Ectodermal cell (in vitro differentiated cells): ENCODE data around the gene LIMCH1.

Experiments
- H3K27ac ChIP-seq: 2 replicates; pipeline ENCODE4 v1.7.0; 2013; ENCODE audit warnings: mild to moderate bottlenecking, low read depth, low read length; ENCODE audit not compliant: insufficient read depth, poor library complexity, severe bottlenecking
- H3K27me3 ChIP-seq: 2 replicates; pipeline ENCODE4 v1.7.0; 2013; ENCODE audit warnings: mild to moderate bottlenecking, low read length; ENCODE audit not compliant: insufficient read depth, control insufficient read depth, poor library complexity, severe bottlenecking
- H3K36me3 ChIP-seq: one replicate; pipeline ENCODE4 v1.7.0; 2013; ENCODE audit warnings: low read length; ENCODE audit not compliant: control insufficient read depth, insufficient read depth
- H3K4me1 ChIP-seq: one replicate; pipeline ENCODE4 v1.7.0; 2013; ENCODE audit warnings: low read length; ENCODE audit not compliant: control insufficient read depth, insufficient read depth
- H3K4me3 ChIP-seq: 2 replicates; pipeline ENCODE4 v1.7.0; 2013; ENCODE audit warnings: low read depth, low read length, control low read depth; ENCODE audit not compliant: insufficient read depth
- H3K9me3 ChIP-seq: 2 replicates; pipeline ENCODE4 v1.7.0; 2013; ENCODE audit warnings: mild to moderate bottlenecking, low read length, moderate library complexity; ENCODE audit not compliant: control insufficient read depth
- WGBS, 2 experiments: methylation state at CpG; one replicate each; pipeline ENCODE4 v1.1.7; 2013; ENCODE audit warnings: missing lambda C conversion rate in 2 of 2; 5-methylcytosine and 5-hydroxymethylcytosine counted together

LIMCH1 gene

DNA sequence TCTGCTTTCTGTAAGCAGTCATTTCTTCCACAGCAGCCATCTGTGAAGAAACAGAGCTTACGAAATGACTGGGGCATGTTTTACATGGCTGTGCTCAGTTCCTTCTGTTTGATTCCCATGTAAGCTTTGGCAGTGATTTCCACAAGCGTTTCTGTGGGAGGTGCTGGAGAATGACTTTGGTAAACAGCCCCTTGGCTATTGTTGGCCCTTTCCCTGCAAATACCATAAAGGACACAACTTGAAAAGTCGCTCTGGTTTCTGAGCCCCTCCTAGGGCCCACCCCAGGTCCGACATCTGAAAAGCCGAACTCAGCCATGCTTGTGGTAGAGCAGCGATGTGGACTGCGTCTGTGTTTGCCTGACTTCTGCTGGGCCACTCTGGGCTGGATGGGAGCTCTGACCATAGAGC lies 3.7 kb downstream of the LIMCH1 start:
- Histone ChIP-seq H3K4me1 (no peaks in the 10 kb centered on the region), H3K9me3 (no peaks in the 10 kb centered on the region), H3K4me3 (no peak overlapping the region), H3K27me3 (no peaks in the 10 kb centered on the region), H3K36me3 (no peaks in the 10 kb centered on the region), H3K27ac (no peak overlapping the region)
- WGBS, 2 experiments, result 88 to 90% methylated on average over 7 of the region's 7 CpGs

DNA sequence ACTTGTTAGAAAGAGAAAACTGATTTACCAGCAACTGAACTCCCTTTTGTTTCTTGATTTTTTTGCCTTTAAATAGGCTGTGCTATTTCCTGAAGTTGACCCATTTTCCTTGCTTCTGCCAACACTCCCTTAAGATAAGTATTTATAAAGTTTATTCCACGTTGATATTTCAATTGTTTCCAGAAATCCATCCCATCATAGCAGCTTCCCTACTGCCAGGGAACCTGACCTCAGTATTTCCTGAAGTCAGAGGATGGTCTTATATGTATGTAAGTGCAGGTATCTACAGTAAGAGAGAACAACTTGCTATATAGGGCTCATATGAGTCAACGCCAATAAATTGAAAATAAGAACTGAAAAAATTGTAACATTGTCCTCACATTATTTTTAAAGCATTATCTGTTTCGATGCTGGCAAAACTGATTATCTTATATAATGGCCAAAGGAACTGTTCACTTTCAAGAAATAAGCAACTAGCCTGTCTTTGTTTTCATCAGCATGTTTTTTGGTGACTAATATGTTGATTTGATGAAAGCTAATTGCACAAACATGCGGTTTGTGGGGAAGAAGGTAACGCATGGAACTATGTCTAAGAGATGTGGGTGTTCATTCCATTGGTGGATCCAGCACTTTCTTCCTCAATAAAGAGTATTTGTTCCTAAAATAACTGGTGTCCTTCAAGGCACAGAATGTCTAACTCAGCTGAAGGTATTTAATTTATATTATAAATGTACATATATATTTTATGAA lies 4.7 kb downstream of the LIMCH1 start:
- Histone ChIP-seq H3K27ac (no peak overlapping the region), H3K27me3 (no peaks in the 10 kb centered on the region), H3K4me1 (no peaks in the 10 kb centered on the region), H3K9me3 (no peaks in the 10 kb centered on the region), H3K4me3 (no peak overlapping the region), H3K36me3 (no peaks in the 10 kb centered on the region)
- WGBS, 2 experiments, result 93 to 96% methylated on average over 4 to 5 of the region's 5 CpGs

DNA sequence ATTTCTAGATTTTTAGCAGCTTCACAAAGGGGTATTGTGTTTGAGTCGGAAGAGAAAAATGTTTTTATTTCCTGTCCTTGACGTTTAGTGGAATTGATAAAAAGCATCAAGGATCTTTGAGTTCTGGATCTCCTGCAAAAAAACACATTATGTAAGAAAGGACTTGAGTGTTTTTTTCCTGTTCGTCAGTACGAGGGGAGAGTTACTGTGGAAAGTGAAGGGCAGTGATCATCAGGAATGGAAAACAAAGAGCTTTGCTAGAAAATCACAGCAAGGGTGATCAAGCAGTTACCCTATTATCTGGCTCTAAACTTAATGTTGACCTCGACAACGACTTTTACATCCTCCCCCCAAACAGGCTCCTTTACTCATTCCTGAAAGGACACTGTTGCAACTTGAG lies 7.3 kb downstream of the LIMCH1 start:
- Histone ChIP-seq H3K27ac (no peak overlapping the region), H3K4me3 (no peak overlapping the region), H3K9me3 (no peaks in the 10 kb centered on the region), H3K27me3 (no peaks in the 10 kb centered on the region), H3K4me1 (no peaks in the 10 kb centered on the region), H3K36me3 (no peaks in the 10 kb centered on the region)
- WGBS, 2 experiments, result 84 to 86% methylated on average over 6 of the region's 6 CpGs

DNA sequence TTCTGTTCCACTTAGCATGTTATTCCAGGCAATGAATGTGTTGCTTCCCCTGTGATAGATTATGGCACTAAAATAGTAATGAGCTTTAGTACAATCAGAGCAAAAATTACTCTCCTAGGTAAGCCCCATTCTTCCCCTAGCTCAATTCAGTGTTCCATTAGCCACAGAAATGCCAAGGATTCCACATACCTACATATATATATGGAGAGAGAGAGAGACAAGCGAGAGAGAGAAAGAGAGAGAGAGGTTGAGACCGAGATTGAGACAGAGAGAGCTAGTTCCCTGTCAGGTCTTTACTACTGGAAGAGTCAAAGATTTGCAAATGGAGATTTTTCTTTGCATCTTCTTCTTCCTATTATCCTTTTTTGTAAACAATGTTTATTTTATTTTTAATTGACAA lies 8.7 kb downstream of the LIMCH1 start:
- Histone ChIP-seq H3K4me1 (no peaks in the 10 kb centered on the region), H3K4me3 (no peak overlapping the region), H3K9me3 (no peaks in the 10 kb centered on the region), H3K27me3 (no peaks in the 10 kb centered on the region), H3K27ac (no peak overlapping the region), H3K36me3 (no peaks in the 10 kb centered on the region)
- 67% methylated on average over 1 of the region's 2 CpGs; no CpG with 5 or more reads in 1 of the 2 experiments for WGBS, 2 experiments

DNA sequence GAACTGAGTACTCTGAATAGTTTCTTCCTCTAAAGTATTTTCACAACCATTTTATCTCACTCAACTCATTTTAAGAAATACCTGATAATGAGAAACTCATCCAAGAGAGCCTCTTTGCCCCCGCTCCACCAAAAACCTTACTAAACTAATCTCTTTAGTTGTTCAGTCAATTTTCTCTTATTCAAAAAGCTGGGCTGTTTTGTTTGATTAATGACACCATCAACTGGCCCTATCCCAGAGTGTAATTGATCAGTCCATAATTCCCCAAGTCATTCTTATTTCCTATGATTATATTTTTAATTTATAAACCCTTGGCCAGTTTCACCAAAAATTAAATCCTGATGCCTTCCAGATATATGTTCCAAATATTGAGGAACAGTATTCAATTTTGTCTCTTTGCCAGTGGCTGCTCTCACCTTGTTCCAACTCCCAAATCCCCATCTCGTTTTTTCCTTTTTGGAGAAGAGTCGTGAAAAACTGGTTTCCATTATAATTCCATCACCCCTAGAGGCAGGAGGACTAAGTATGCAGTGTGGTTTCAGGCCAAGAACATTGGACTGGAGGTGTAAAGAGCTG lies 10.4 kb downstream of the LIMCH1 start:
- 88 to 94% methylated on average over 3 of the region's 3 CpGs for WGBS, 2 experiments
- Histone ChIP-seq H3K27ac (no peak overlapping the region), H3K27me3 (no peaks in the 10 kb centered on the region), H3K9me3 (no peaks in the 10 kb centered on the region), H3K36me3 (no peaks in the 10 kb centered on the region), H3K4me1 (no peaks in the 10 kb centered on the region), H3K4me3 (no peak overlapping the region)

DNA sequence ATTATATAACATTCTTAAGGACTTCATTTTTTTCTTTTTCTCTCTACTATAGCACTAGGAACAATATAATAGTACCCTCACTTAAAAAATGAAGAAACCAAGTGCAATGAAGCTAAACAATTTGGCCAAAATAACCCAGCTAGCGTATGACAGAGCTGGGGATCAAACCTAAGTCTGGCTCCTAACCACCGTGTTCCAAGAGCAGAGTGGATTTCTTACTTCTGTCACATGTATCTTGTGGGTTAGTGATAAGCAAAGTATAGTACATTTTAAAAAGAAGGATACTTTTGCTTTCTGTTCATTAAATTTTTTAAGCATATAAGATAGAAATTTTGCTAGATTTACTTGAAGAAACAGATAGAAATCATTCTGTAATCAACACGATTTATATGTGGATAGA lies 11.5 kb downstream of the LIMCH1 start:
- H3K36me3 ChIP-seq, result no peaks in the 10 kb centered on the region
- no peak overlapping the region for H3K27ac ChIP-seq
- H3K4me1 ChIP-seq, result no peaks in the 10 kb centered on the region
- H3K27me3 ChIP-seq, result no peaks in the 10 kb centered on the region
- no peaks in the 10 kb centered on the region for H3K9me3 ChIP-seq
- no peak overlapping the region for H3K4me3 ChIP-seq
- WGBS, 2 experiments, result 89 to 99% methylated on average over 2 to 3 of the region's 3 CpGs

DNA sequence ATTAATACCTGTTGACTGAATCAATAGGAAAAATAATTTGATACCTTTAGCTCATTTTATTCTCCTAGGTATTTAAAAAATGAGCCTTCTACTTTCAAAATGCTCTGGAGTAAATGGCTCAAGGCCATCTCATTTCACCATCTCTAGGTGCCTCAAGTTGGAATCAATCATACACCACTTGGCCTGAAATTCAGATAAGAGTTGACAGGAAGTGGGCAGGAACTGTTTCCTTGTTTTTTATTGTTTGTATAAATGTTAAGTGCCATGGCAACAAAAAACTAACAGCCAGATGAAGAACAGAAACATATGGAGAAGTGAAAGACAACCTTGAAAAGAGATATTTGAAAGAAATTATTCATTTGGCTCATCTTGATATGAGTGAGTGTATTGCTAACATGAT lies 12.4 kb downstream of the LIMCH1 start:
- H3K9me3 ChIP-seq, result no peaks in the 10 kb centered on the region
- no peaks in the 10 kb centered on the region for H3K27me3 ChIP-seq
- H3K27ac ChIP-seq, result no peak overlapping the region

DNA sequence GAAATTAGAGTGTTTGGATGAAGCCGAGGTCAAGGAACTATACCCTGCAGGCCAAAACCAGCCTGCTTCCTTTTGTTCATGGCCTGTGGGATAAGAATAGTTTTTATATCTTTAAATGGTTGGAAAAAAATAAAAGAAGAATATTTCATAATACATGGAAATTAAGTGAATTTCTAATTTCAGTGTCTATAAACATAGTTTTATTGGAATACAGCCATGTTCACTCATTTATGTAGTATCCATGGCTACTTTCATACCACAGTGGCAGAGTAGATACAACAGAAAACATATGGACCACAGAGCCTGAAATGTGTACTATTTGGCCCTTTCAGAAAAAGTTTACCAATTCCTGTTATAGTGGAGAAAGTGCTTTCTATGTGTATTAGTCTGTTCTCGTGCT lies 13.6 kb downstream of the LIMCH1 start:
- no peaks in the 10 kb centered on the region for H3K36me3 ChIP-seq
- 91 to 98% methylated on average over 2 of the region's 2 CpGs for WGBS, 2 experiments

More for the DNA sequence above, 12.4 kb downstream of the LIMCH1 start:
- Histone ChIP-seq H3K36me3 (no peaks in the 10 kb centered on the region), H3K4me3 (no peak overlapping the region), H3K4me1 (no peaks in the 10 kb centered on the region)

DNA sequence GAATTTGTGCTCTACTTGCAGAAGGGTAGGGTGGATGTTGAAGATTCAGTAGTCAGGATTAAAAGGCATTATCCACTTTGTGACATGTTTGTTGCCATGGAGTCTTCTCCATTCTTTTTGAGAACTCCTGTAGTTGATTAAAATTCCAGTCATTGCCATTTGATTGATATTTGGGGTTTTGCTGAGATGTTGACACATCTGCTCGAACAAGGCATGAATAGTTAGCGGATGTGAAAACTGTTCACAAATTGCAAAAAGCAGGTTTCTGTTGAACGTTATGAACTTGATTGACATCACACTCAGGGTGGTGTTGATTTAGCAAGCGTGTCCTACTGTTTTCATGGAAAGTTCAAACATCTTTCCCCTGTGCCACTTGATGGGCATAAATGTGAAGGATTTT lies 16.9 kb downstream of the LIMCH1 start:
- no peaks in the 10 kb centered on the region for H3K9me3 ChIP-seq
- 86 to 93% methylated on average over 4 of the region's 4 CpGs for WGBS, 2 experiments
- H3K27ac ChIP-seq, result no peak overlapping the region
- no peaks in the 10 kb centered on the region for H3K4me1 ChIP-seq
- H3K36me3 ChIP-seq, result no peaks in the 10 kb centered on the region
- no peaks in the 10 kb centered on the region for H3K27me3 ChIP-seq
- H3K4me3 ChIP-seq, result no peak overlapping the region

More for the DNA sequence above, 13.6 kb downstream of the LIMCH1 start:
- Histone ChIP-seq H3K4me3 (no peak overlapping the region), H3K9me3 (no peaks in the 10 kb centered on the region), H3K4me1 (no peaks in the 10 kb centered on the region), H3K27ac (no peak overlapping the region), H3K27me3 (no peaks in the 10 kb centered on the region)

DNA sequence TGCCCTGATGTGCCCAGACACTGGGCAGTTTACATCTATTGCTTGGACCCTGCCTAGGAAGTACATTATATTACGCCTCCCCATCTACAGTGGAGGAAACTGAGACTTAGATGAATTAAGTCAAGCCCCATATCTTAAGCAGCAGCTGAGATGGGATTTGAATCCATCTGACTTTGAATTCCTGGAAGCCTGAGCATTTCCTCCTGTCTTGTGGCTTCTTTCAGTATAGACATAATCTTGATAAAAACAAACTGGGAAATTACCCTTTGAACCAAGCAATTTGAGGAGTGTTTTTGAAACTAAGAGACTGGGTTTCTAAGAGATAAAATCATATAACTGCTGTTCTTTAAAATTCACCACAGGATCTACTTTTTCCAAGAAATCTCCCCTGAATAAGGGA lies 18.6 kb downstream of the LIMCH1 start:
- Histone ChIP-seq H3K4me3 (no peak overlapping the region), H3K36me3 (no peaks in the 10 kb centered on the region), H3K4me1 (no peaks in the 10 kb centered on the region), H3K27me3 (no peaks in the 10 kb centered on the region), H3K27ac (no peak overlapping the region), H3K9me3 (no peaks in the 10 kb centered on the region)
- WGBS, 2 experiments, result 93 to 100% methylated on average over 1 of the region's 1 CpG
